ENCODE measurements around the gene HSPBP1.
A peak's percentile ranks its signal among the peaks of the same experiment; 100 is the strongest.

HSPBP1 gene

DNA sequence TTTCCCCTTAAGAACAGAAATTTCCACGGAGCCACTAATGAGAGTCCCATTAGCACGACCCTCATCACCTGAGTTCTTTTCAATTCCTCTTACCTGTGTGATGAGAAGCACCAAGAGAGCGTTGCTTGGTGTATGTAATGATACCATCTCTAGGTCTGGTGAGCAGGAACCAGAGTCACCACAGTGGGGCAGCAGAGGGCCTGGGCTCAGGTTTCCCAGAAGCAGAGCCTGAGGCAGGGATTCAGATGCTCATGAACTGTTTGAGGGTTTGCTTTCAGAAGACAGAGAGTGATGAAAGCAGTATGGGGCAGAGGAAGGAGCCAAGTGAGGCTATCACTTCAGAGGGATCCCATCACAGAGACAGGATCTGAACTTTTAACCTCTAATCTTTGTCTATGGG lies 67.5 kb downstream of the HSPBP1 start:
- DNase-seq (ENCODE audit: low spot score) = peak; percentile 66
